ENCODE results near the gene SYVN1.
A peak's percentile ranks its signal among the peaks of the same experiment; 100 is the strongest.
"Not testable (repeated sequence)": the region's sequence is repeated elsewhere in the genome, so short reads cannot be mapped to it uniquely, and the experiment has no call there.

Gene SYVN1

GRCh38 chr11:65134240-65134951 is at the start of gene SYVN1:
SYVN1 (minus strand) TSS chr11:65134519; CDS start chr11:65133601, 918 bp downstream.
- peak; percentile 84 for DNase-seq

GRCh38 chr11:65183201-65183891 is 49.0 kb upstream of the SYVN1 start:
- no peak for DNase-seq

GRCh38 chr11:65182258-65183170 is 48.2 kb upstream of the SYVN1 start:
- peak; percentile 22 for DNase-seq

GRCh38 chr11:65181569-65182257 is 47.4 kb upstream of the SYVN1 start, which contains the start of gene CAPN1:
CAPN1 (plus strand) TSS chr11:65181928; CDS start chr11:65182702, 774 bp downstream.
- peak; percentile 51 for DNase-seq

GRCh38 chr11:65180877-65181568 is 46.7 kb upstream of the SYVN1 start:
- DNase-seq, result peak; percentile 57

GRCh38 chr11:65174571-65175010 is 40.3 kb upstream of the SYVN1 start:
- not testable (repeated sequence) for DNase-seq

GRCh38 chr11:65172600-65172999 is 38.3 kb upstream of the SYVN1 start:
- DNase-seq, result no peak

- no peak for DNase-seq
Observed at GRCh38 chr11:65170058-65170534, 35.8 kb upstream of the SYVN1 start, which contains the start of gene SPDYC. SPDYC (plus strand) TSS chr11:65170233; CDS start chr11:65171358, 1,125 bp downstream.

- DNase-seq, result no peak
Observed at GRCh38 chr11:65169164-65169641, 34.9 kb upstream of the SYVN1 start.

- no peak for DNase-seq
Observed at GRCh38 chr11:65167656-65168055, 33.3 kb upstream of the SYVN1 start.

- DNase-seq, result no peak
Observed at GRCh38 chr11:65166893-65167292, 32.6 kb upstream of the SYVN1 start.

- DNase-seq, result no peak
Observed at GRCh38 chr11:65165410-65166317, 31.3 kb upstream of the SYVN1 start.

GRCh38 chr11:65163684-65164083 is 29.4 kb upstream of the SYVN1 start:
- no peak for DNase-seq

GRCh38 chr11:65160643-65161042 is 26.3 kb upstream of the SYVN1 start:
- DNase-seq, result no peak

- DNase-seq, result no peak
Observed at GRCh38 chr11:65159012-65159411, 24.7 kb upstream of the SYVN1 start.

- DNase-seq, result no peak
Observed at GRCh38 chr11:65157336-65157735, 23.0 kb upstream of the SYVN1 start.

GRCh38 chr11:65156926-65157325 is 22.6 kb upstream of the SYVN1 start:
- DNase-seq, result no peak

GRCh38 chr11:65156256-65156655 is 21.9 kb upstream of the SYVN1 start:
- no peak for DNase-seq

GRCh38 chr11:65152122-65152521 is 17.8 kb upstream of the SYVN1 start:
- no peak for DNase-seq

GRCh38 chr11:65151331-65151899 is 17.1 kb upstream of the SYVN1 start:
- no peak for DNase-seq

Measured in COR-L47 (cell line).